ENCODE measurements around the gene IFNGR2.

DNA sequence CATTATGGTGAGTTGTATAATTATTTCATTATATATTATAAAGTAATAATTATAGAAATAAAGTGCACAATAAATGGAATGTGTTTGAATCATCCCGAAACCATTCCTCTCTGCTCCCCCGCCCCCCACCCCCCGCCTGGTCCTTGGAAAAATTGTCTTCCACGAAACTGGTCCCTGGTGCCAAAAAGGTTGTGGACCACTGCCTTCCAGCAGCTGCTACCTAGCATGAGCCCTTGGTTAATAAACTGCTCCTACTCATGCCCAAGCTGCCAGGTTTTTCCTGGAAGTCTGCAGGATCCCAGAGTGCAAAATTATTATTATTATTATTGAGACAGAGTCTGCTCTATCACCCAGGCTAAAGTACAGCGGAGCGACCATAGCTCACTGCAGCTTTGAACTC, 6.8 kb upstream of the IFNGR2 start:
- TF ChIP-seq, protein P1, sequence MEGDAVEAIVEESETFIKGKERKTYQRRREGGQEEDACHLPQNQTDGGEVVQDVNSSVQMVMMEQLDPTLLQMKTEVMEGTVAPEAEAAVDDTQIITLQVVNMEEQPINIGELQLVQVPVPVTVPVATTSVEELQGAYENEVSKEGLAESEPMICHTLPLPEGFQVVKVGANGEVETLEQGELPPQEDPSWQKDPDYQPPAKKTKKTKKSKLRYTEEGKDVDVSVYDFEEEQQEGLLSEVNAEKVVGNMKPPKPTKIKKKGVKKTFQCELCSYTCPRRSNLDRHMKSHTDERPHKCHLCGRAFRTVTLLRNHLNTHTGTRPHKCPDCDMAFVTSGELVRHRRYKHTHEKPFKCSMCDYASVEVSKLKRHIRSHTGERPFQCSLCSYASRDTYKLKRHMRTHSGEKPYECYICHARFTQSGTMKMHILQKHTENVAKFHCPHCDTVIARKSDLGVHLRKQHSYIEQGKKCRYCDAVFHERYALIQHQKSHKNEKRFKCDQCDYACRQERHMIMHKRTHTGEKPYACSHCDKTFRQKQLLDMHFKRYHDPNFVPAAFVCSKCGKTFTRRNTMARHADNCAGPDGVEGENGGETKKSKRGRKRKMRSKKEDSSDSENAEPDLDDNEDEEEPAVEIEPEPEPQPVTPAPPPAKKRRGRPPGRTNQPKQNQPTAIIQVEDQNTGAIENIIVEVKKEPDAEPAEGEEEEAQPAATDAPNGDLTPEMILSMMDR (optimal IDR thresholded peaks at IDR 0.05 in 1 of 3, IDR thresholded peaks at IDR 0.05 in 1 of 3, conservative IDR thresholded peaks at IDR 0.05 in 1 of 3; ENCODE audit: extremely low read depth in 1 of 3, insufficient read depth in 2 of 3, low read length in 3 of 3): no peak
- TF ChIP-seq EZH2 (IDR thresholded peaks at IDR 0.05; ENCODE audit: low read length): no peak
